GM21528 (cell line): ENCODE results near the gene MIP.
"Not testable (repeated sequence)": the region's sequence is repeated elsewhere in the genome, so short reads cannot be mapped to it uniquely, and the experiment has no call there.

Source experiments
- ATAC-seq: cut with Tn5 transposase; IDR thresholded peaks from one replicate; pipeline ENCODE4 v1.9.1; 2021; ENCODE audit warnings: mild to moderate bottlenecking, moderate library complexity; ENCODE audit not compliant: unreplicated experiment, low FRiP score

Gene MIP

DNA sequence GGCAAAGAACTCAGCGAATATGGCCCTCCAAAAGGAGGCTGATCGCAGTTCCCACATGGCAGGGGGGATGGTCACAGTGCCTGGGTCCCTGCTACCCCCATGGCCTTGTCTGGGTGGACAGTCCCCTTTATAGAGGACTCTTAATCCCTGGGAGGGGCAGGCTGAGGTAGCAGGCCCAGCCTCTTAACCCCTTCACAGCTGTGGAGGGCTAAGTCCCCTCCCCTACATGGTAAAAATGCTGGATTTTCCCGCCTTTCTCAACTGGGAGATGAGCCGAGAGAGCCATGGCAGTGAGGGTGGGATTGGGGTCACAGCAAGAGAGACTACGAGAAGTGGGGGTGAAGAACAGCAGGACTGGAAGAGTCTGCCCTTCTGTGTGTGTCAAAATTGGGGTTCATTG is at the start of gene MIP:
Gene MIP (minus strand): TSS at position 101 of the 400 bp plus-strand sequence. CDS start 44 bp downstream, at position 57.
- ATAC-seq, result no peak

DNA sequence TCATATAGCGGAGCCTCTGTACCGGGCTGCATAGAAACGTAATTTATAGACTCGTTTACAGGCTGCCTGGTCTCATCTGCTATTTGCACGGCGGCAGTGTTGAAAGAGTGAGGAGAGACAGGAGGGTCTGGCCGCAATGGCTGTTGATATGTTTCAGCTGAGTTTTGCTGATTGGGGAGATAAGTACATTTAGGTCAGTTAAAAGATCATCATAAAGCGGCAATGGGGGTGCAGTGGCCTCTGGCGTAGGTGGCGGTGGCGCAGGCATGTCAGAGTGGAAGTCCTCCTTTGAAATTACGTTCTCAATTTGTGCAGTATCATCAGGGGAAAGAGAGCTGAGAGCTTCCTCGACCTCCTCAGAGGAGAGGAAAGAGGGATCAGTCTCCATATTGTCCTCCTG is 45.4 kb upstream of the MIP start:
- ATAC-seq, result not testable (repeated sequence)

DNA sequence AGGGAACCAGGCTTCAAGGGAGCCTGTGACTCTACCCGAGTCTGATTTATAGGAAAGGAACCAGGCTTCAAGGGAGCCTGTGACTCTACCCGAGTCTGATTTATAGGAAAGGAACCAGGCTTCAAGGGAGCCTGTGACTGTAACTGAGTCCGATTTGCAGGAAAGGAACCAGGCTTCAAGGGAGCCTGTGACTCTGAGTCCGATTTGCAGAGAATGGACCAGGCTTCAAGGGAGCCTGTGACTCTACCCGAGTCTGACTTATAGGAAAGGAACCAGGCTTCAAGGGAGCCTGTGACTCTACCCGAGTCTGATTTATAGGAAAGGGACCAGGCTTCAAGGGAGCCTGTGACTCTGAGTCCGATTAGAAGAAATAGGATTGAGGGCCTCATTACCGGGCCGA is 45.0 kb upstream of the MIP start:
- ATAC-seq, result not testable (repeated sequence)

DNA sequence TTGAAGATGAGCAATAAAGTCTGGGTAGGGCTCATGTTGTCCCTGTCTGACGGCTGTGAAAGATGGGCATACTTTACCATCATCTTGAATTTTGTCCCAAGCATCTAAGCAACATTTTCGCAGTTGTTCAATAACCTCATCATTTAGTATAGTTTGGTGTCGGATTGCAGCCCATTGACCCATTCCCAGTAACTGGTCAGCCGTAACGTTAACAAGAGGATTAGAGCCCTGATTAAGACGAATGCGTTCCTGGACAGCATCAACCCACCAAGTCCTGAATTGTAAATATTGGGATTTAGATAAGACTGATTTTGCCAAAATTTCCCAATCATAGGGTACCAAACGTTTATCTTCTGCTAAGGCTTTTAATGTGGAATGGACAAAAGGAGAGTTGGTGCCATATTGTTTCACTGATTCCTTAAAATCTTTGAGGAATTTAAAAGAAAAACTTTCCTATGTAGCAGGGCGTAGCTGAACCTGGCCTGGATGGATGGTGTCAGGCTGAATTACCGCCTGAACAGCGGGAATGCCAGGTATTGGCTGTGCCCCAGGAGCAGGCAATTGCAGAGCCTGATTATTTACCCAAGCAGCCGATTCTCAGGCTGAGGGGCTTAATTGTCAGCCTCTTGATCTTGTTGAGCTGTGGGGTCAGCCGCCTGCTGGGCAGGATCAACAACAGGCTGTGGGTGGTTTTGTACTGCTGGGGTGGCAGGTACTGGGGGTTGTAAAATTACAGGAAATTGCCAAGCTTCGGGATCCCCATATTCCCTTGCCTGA is 43.9 kb upstream of the MIP start:
- not testable (repeated sequence) for ATAC-seq

DNA sequence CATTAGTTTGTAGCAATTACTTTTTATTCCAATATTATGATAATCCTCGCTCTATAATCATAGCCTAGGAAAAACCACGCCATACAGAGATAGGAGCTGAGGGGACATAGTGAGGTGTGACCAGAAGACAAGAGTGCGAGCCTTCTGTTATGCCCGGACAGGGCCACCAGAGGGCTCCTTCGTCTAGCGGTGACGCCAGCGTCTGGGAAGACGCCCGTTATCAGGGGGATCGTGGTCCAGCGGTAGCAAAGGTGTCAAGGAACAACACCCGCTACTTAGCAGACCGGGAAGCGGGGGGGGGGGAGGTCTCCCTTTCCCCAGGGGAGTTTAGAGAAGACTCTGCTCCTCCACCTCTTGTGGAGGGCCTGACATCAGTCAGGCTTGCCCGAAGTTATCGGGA is 42.2 kb upstream of the MIP start:
- ATAC-seq, result not testable (repeated sequence)

DNA sequence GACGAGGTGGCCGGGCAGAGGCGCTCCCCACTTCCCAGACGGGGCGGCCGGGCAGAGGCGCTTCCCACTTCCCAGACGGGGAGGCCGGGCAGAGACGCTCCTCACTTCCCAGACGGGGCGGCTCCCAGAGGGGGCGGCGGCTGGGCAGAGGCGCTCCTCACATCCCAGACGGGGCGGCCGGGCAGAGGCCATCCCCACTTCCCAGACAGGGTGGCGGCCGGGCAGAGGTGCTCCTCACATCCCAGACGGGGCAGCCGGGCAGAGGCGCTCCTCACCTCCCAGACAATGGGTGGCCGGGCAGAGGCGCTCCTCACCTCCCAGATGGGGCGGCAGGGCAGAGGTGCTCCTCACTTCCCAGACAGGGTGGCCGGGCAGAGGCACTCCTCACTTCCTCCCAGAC is 40.0 kb upstream of the MIP start:
- ATAC-seq, result not testable (repeated sequence)

DNA sequence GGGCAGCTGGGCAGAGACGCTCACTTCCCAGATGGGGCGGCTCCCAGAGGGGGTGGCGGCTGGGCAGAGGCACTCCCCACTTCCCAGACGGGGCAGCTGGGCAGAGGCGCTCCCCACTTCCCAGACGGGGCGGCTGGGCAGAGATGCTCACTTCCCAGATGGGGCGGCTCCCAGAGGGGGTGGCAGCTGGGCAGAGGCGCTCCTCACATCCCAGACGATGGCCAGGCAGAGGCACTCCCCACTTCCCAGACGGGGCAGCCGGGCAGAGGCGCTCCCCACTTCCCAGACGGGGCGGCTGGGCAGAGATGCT is 39.6 kb upstream of the MIP start:
- ATAC-seq, result not testable (repeated sequence)

DNA sequence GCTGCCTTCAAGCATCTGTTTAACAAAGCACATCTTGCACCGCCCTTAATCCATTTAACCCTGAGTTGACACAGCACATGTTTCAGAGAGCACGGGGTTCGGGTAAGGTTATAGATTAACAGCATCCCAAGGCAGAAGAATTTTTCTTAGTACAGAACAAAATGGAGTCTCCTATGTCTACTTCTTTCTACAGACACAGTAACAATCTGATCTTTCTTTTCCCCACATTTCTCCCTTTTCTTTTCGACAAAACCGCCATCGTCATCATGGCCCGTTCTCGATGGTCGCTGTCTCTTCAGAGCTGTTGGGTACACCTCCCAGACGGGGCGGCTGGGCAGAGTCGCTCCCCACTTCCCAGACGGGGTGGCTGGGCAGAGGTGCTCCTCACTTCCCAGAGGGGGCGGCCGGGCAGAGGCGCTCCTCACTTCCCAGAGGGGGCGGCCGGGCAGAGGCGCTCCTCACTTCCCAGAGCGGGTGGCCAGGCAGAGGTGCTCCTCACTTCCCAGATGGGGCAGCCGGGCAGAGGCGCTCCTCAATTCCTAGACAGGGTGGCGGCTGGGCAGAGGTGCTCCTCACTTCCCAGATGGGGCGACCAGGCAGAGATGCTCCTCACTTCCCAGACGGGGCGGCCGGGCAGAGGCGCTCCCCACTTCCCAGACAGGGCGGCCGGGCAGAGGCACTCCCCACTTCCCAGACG is 39.1 kb upstream of the MIP start:
- ATAC-seq, result not testable (repeated sequence)

DNA sequence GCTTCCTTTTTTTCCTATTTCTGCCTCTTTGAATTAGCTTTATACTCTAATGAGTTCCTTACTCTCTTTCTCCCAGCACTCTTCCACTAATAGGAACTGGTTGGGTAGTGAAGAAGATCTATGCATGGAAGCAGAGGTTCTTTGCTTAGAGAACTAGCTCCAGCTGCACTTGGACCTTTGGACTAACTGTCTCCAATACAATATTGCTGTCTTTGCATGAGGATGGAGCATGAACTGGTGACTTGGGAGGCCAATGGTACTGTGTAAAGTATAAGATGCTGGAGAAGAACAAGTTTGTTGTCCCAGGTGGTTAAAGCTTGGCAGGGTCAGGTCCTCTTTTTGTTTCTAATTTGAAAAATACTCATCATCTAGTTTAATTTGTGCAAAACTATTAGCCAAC is 35.9 kb upstream of the MIP start:
- ATAC-seq, result no peak

DNA sequence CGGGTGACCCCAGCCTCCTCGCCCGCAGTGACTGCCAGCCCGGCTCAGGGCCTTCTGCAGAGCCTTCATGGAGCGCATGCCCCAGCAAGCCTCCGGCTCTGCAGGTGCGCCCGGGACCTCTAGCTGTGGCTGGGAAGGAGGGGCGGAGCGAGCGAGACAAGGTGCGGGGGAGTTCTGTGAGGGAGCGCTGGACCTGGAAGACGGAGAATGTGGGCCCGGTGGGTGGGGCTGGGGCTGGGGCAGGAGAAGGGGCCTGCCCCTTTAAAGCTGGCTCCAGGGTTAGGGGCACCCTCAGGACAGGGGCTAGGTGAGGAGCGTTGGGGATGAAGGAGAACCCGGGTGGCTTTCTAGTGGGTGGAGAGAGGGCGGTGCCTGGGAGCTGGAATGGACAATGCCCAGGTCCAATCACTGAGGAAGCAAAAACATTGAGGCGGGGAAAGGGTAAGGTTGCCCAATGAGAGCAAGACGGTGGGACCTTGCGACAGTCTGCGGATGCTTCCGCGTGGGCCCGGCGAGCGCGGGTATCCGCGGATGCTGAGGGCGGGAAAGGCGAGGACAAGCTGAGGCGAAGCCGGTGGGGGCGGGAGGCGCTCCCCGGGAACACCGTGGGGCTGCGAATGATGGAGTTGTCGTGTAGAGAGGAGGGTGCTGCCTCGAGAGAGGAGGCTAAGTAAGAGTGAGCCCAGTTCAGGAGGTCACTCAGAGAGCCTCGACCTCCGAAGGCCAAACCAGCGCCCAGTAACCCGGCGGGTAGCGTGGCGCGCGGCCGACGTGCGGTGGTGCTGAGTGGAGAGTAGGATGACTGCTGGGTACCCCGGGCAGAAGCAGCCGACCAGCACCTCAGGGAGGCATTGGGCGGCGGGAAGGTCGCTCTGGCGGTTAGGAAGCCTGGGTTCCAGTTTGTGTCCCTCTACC is 33.8 kb upstream of the MIP start, which contains the start of gene GLS2:
Gene GLS2 (minus strand): TSS at position 121 of the 915 bp plus-strand sequence. CDS start 43 bp downstream, at position 78.
- ATAC-seq, result peak; percentile 94

DNA sequence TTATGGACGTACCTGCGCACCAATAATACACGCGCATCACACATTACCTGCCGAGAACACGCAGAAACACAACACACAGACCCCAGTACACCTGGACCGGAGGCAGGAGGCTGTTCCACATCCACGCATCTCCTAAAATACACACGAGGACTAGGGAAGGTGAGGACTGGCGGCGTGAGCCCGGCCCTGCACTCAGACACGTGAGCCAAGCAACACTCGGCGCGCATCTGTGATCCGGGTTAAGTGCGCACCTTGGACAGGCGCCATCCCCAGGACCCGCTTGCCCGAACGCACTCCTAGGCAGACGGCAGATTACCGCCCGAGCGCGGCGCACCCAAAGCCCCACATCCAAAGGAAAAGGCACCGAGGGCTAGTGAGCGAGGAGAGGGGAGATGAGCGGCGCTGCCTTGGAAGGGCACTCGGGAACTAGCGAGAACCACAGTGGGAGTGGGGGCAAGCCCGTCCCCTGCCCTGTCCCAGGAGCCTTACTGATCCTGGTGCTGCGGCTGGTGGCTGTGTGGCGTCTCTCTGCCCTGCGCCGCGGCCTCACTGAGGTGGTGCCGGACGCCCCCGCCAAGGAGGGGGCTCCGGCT is 33.1 kb upstream of the MIP start:
- ATAC-seq, result peak; percentile 45

DNA sequence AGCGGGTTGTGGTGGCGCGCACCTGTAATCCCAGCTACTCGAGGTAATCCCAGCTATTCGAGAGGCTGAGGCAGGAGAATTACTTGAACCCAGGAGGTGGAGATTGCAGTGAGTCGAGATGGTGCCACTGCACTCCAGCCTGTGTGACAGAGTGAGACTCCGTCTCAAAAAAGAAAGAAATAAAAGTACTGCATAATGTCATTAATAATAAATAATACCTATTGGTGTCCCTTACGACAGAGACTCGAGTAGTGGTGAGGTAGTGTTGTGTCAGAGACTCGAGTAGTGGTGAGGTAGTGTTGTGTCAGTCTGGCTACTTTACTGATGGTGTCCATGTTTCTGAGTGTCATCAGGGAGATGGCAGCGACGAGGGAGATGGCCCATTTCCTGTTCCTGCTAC is 32.2 kb upstream of the MIP start:
- no peak for ATAC-seq

DNA sequence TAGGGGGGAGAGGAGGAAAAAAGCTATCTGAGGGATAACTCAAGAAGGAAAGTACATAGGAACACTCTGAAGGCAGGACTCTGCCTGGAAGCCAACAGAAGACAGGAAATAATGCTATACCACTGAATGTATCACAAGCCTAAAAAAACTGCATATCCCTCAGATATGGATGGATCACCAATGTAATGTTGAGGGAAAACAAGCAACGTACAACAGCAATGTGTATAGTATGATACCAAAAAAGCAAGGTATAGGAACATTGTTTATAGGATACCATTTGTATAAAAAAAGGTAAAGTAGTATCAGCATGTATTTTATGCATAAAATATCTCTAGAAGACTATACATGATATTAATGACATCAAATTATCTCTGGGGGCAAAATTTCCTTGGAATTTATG is 30.1 kb upstream of the MIP start:
- no peak for ATAC-seq

DNA sequence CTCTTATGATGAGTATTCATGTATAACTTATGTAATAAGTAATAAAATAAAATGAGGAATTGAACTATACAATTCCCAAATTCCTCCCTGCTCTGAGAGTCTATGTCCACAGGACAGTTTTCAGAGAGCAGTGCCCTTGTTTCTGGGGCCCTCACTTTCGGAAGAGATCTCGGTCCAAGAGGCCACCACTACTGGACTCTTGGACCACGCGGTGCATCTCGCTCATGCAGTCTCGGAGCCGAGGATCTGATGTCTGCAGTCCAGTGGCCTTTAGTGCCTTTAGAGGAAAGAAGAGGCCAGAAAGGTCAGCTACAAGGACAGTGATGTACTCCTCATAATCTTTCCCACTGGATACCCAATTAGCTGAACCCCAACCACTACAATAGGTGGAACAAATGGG is 25.2 kb upstream of the MIP start:
- ATAC-seq, result no peak

DNA sequence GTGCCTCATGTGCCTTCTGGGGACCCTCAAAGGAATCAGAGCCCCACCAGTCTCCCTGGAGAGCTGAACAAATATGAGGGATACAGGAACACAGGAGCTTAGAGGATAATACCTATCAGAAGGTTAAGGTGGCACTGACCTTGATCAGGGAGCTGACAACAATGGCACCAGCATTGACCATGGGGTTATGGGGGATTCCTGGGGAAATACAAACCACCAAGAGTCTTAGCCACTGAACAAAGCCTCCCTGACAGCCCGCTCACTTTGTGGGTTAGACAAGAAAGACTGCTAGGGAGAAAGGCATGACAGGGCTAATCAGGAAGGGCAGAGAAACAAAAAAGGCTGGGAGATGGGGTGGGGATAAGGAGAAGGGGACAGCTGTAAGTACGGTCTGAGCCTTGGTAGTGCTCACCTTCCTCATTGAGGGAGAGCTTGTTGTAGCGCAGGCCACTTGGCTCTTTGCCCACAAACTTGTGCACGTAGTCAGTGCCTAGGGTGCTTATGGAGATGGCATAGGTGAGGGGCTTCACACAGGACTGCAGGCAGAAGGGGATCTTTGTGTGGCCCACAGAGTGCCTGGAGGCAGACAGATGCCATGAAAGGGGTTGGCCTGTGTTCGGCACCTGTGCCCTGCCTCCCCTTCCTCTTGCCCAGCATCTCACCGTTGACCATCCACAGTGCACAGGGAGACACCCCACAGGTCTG is 23.2 kb upstream of the MIP start:
- no peak for ATAC-seq

DNA sequence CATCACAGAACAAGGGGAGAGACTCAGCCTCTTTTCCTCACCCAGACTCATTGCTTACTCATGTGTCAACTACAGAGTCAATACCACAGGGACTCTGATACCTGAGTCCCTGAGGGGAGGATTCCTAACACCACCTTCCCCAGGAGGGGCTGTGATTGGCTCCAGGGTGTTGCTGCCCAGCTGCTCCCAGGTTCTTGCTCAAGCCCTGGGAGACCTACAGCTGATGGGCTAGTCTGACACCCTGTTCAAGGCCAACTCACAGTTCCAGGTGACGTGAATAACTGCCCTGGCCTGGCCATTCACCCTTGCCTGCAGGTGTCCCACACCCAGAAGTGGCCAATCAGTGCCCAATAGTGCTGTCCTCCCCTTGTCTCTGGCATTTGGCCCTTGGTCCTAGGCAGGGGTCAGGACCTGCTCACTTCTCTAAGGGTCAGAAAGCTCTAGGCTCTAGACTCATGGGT is 22.5 kb upstream of the MIP start:
- no peak for ATAC-seq

DNA sequence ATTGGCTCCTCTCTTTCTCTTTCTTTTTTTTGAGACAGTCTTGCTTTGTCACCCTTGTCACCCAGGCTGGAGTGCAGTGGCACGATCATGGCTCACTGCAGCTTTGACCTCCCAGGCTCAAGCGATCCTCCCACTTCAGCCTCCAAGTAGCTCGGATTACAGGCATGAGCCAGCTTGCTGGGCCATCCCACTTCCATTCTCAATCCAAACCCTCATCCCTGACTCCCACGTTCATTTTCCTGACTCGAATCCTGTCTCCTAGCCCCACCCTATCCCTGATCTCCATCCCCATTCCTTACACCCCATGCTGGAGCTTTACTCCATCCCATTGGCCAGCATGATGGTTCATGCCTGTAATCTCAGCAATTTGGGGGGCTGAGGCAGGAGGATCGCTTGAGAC is 21.7 kb upstream of the MIP start:
- no peak for ATAC-seq

DNA sequence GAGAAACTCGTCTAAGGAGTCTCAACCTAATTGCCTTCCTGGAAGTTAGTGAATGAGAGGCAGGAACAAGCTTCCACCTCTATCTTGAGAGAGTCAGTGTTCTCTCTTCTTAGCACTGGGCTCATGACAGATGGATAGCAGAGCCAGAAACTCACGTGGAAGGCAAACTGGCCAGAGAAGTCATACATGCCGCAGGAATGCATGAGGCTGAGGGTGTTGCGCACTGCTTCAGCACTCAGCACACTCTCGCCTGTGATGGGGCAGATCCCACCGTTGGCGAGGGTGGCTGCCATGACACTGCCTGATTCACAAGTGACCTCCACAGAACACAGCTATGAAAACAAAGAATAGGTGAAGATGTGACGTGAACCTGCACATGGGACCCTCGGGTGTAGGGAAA is 19.9 kb upstream of the MIP start:
- no peak for ATAC-seq

DNA sequence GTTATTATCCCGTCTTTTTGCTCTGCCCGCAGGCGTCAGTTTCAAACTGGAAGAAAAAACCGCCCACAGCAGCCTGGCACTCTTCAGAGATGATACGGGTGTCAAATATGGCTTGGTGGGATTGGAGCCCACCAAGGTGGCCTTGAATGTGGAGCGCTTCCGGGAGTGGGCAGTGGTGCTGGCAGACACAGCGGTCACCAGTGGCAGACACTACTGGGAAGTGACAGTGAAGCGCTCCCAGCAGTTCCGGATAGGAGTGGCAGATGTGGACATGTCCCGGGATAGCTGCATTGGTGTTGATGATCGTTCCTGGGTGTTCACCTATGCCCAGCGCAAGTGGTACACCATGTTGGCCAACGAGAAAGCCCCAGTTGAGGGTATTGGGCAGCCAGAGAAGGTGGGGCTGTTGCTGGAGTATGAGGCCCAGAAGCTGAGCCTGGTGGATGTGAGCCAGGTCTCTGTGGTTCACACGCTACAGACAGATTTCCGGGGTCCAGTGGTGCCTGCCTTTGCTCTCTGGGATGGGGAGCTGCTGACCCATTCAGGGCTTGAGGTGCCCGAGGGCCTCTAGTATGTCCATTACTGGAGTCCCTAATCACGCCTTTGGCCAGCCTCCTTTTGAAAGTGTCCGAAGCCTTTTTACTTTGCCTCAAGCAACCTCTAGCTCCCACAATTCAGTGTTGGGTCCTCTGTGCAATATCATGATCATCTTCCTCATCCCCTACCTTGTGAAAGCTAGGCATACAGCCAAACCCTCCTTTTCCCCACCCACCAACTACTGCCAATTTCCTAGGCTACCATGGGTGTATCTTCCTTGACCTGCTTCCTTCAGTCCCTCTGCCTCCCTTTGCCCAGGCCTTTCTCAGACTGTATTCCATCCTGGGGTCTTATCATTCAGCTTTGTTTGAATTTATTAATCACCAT is 14.8 kb upstream of the MIP start:
- ATAC-seq, result no peak
